Lung microvascular endothelial cell (primary cell): ENCODE data around the gene AKTIP. TPM values are rescaled to one million over a fixed set of nuclear protein-coding genes. Genes with fewer than 3 reads are reported as not detected.

Experiments used
- DNase-seq, 2 donors: peaks; one replicate each; pipeline versions ENCODE4 v3.0.0 to v3.0.0-alpha.2; 2010; ENCODE audit warnings: low read depth in 2 of 2
- total RNA-seq: library from RNA; depleted of rRNA; stranded (reverse); fragments of >200 nt; gene quantifications from 2 replicates; pipeline ENCODE4 v1.2.1, GENCODE V29; 2014

Gene AKTIP
- total RNA-seq, 1 donor from 2014 or later, result 24.6 TPM

- DNase-seq, result no peak
Observed at GRCh38 chr16:53480394-53480793, 22.6 kb downstream of the AKTIP start.

DNA sequence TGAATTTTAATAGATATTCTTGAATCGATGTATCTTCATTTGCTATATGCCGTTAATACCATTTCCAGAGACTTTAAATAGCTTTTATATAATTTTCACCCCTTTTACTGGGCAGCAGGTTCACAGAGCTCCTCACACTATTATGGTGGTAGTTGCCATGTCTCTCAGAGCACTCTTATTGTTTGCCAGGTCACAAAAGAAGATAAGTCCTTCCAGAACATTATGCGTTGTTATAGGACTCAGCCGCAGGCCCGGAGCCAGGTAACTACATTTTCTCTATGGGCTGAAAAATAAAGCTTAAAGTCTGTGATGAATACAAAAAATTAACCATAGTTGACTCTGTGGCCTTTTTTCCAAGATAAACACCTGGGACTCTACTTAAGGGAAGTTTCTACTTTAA is 24.0 kb downstream of the AKTIP start:
- DNase-seq, result no peak

- DNase-seq, result no peak
Observed at GRCh38 chr16:53476867-53477266, 26.1 kb downstream of the AKTIP start.

GRCh38 chr16:53465606-53466280 is 37.3 kb downstream of the AKTIP start:
- DNase-seq, result peak; percentile 31 to 88

- DNase-seq, result no peak
Observed at GRCh38 chr16:53458635-53459034, 44.4 kb downstream of the AKTIP start.

GRCh38 chr16:53457670-53458069 is 45.3 kb downstream of the AKTIP start:
- no peak for DNase-seq

GRCh38 chr16:53456625-53457024 is 46.4 kb downstream of the AKTIP start:
- no peak for DNase-seq

DNA sequence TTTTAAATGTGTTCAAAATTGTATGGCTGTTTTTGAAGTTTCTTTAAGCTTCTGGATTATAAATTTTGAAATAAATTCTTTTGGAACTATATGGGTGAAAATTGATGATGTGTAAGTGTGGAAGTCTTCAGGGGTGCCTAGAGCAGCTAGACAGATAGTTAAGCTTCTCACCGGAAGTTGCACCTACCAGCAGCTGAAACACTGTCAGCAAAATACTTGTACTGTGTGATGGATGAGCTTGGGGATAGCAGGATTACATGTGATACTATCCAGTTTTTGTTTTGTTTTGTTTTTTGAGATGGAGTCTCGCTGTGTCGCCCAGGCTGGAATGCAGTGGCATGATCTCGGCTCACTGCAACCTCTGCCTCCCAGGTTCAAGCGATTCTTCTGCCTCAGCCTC is 49.1 kb downstream of the AKTIP start:
- DNase-seq, result no peak

- no peak for DNase-seq
Observed at GRCh38 chr16:53449816-53450517, 53.0 kb downstream of the AKTIP start.

DNA sequence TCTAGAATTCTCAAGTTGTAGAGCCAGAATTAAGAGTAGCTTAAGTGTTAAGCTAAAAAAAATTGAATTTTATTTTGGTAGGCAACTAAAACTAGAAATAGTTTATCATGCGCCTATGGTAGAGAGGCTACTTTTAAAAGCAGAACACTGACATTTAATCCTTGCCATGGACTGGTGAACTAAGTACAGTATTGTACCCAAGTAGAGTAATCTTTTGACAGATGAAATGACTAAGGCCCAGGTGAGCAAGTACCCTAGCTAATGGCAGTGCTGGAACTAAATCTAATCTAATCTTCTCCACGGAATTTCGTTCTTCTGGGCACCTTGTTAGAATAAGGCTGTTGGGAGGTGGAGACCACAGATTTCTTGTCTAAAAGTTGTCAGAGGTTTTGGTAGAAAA is 56.9 kb downstream of the AKTIP start:
- no peak for DNase-seq

GRCh38 chr16:53445534-53445933 is 57.5 kb downstream of the AKTIP start:
- DNase-seq, result no peak

Other genes with a start within 250 kb of the AKTIP start
- 23.8 and 37.1 TPM in 2 replicates for gene RBL2, start 68.7 kb downstream of the AKTIP start, total RNA-seq
- gene RPGRIP1L, start 200.7 kb upstream of the AKTIP start, total RNA-seq, result 2.8 and 3.6 TPM in 2 replicates
- 28.3 and 46.6 TPM in 2 replicates for gene FTO, start 200.9 kb upstream of the AKTIP start, total RNA-seq